LoVo (cell line): ENCODE results near the gene GH1.
"Not testable (repeated sequence)": the region's sequence is repeated elsewhere in the genome, so short reads cannot be mapped to it uniquely, and the experiment has no call there.

Experiments used
- DNase-seq: peaks from one replicate; pipeline ENCODE4 v3.0.0-alpha.2; 2016; ENCODE audit warnings: low spot score

GH1 gene

DNA sequence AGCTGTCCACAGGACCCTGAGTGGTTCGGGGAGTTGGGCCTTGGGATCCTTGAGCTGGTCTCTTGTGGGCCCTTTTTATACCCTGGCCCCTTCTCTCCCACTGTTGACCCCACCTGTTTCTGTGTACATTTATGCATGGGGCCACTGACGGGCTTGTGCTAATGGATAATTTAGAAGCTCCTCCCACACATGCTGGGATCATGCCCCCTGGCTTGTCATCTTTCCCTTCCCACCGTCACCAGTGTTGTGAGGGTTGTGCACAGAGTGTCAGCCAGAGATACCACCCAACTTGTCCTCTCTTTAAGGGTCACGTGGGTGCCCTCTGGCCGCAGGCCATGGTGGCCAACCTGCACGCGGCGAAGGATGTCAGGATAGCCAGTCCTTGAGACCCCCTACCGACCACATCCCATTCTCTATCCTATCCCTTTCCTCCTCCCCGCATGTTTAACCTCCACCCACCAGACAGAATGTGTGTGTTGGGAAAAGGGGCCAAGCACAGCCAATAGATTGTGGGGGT, at the start of gene GH1:
TSS of gene GH1 (minus strand) at position 51 of the 517 bp plus-strand sequence. CDS start 63 bp downstream, outside the sequence.
- not testable (repeated sequence) for DNase-seq

DNA sequence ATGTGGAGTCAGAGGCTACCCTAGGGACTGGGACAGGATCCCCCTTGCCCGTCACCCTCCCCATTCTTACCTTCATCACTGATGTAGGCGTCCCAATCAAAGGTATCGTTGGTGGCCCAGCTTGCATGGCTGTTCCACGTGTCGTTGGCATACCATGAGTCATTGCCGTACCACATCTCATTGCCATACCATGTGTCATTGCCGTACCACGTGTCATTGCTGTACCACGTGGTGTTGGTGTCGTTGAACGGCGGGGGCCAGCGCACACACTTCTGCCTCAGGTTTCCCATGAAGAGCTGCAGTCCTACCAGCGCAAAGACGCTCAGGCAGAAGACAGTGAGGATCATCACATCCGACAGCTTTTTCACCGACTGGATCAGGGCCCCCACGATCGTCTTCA, 49.3 kb upstream of the GH1 start:
- DNase-seq, result no peak

DNA sequence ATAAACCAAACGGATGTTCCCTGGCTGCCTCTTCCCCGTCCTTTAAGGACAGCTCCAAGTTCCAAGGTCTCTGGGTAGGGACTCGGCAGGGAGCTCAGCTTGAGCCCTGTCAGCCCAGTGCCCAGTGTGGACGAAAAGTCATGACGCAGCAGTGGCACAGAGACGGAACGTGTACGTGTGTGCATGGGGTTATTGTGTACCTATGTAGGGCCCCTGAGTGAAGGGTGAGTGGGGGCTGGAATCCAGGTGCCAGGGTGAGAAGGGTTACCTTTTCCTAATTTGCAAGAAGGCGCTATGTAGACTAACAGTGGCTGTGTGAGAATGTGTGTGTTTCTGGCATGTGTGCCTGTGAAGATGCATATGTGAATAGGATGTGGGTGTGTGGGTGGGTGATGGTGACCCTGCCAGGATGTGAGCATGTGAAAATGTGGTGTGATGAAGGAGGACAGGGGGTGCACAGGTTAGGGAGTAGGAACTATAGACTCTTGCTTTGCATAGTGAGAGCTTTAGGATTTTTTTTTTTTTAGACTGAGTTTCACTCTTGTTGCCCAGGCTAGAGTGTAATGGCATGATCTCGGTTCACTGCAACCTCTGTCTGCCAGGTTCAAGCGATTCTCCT, 48.1 kb upstream of the GH1 start:
- DNase-seq, result no peak

DNA sequence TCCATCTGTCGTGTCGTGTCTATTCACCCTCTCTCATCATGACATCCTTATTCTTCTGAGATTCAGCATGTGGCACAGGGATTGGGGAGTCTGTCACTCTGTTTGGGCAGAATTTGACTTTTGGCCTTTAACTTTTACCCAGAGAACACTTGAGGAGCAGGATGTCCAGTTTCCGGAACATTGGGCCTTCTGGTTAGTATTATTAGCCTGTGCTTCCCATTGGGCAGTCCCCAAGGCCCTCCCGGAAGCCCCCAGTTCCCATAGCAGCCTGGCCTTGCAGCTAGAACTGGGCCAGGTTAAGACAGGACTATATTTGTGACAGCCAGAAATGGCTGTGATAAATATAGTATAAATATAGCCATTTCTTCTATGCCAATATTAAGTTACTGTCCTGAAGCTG, 44.5 kb upstream of the GH1 start:
- no peak for DNase-seq

DNA sequence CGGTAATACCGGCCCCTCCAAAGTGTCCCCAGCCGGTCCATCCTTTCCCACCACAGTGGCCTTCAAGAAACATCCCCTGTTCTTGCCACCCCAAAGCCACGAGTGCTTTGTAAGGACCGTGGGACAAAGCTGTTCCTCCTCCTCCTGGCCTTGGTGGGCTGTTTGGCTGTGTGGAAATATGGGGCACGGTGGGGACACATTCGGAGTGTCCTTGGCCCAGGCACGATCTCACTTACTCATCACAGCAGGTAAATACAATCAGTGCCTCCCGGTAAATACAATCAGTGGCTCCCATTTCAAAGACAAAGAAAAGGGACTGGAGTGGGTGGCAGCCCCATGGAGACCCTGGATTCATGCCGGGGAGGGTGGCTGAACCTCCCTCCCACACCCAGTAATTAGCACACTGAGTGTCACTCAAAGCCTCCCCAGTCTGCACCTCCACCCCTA, 43.7 kb upstream of the GH1 start:
- DNase-seq, result no peak

DNA sequence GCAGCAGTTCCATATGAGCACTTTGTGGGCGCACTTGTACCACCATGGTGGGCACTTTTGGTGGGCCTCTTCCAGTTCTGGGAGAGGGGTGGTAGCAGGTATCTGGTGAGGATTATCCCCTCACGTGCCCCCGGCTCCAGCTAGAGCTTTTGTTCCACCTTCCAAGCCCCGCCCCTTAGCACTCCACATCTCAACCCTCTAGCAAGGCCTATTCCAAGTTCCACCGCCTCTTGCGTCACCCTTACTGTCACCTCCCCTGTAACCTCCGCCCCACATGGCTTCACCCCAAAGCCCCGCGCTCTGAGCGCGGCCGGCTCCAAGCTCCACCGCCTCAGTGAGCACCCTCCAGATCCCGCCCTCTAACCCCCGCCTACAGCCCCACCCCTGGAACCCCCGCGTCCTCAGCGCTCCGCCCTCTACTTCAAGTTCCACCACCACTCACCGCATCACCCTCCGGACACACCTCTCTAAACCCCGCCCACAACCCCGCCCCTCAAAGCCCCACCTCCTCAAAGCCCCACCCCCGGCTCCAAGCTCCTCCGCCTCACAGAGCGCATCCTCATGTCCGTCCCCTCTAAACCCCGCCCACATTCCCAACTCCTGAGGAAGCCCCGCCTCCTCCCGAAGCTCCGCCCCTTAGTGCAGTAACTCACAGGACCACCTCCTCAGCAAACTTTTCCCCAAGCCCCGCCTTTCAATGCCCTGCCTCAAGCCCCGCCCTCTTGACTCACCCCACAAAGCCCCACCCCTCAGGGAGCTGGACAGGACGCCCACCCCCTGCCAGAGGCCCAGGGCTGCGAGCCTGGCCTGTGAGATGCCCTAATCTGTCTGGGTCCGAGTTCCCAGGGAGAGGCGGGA, 42.9 kb upstream of the GH1 start:
- peak; percentile 42 for DNase-seq

DNA sequence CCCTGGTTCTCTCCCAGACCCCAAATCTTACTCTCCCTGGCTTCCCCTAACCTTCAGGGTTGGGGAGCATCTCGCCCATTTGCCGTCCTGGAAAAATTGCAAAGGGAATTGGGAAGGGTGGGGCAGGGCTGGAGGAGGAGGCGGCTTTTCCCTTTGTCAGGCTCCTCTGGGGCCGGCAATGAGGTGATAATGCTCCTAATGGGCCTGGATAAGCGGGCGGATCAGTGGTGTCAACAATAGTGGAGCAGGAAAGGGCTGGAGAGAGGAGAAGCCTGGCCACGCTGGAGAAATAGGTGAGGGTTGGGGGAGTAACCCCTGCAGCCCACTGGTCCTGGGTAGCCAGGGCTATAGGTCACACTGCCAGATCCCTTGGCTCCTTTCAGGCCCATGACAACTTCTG, 41.8 kb upstream of the GH1 start:
- DNase-seq, result no peak

DNA sequence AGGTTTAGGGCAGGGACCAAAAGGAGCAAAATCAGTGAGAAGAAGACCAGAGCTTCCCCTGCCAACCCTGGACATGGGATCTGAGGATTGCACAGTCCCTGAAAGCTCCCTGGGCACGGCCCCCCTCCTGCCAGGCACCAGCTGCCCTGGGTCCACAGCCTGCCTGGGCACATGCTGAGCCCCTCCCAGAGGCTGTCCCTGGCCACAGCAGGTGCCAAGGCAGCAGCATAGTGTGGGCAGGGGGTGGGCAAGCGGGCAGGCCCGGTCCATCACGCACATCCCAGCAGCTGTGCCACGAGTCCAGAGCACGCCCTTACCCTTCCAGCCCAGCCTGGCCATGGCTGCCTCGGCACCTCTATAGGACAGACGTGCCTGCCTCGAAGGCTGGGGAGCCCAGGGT, 41.4 kb upstream of the GH1 start:
- DNase-seq, result no peak

DNA sequence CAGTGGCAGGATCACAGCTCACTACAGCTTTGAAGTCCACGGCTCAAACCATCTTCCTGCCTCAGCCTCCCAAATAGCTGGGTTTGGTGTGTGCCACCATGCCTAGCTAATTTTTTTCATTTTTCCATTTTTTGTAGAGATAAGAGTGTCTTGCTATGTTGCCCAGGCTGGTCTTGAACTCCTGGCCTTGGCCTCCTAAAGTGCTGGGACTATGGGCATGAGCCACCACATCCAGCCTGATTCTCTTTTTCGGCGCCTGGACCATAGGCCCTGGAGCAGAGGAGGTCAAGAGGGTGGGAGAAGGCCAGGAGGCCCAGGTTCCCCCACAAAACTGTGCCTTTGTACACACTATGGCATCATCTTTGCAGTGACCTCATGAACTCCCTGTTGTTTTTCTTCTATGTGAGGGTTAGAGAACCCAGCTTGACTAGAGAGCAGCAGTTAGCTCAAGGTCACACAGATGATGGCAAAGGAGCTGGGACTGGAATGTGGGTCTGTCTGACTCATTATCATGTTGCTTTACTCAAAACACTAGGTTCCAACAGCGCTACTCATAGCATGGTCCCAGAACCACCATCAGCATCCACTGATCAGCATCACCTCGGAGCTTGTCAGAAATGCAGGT, 37.8 kb upstream of the GH1 start:
- DNase-seq, result no peak

DNA sequence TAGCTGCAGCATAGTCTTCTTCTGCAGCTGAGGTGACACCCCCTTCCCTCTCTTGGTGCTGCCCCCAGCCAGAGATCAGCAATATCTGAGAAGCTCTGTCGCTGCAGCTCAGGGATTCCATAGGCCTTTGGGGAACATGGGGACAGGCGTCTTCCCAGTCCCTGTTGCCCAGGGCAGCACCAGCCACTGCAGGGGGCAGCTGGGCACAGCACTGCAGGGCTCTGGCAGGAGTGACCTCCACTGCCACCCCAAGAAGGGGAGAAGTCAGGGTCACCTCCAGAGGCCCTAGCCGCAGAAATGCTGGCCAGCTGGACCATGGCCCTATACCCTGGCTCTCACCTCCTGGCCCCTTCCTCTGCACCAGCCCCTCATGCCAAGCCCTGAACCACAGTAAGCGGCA, 37.2 kb upstream of the GH1 start:
- DNase-seq, result no peak

DNA sequence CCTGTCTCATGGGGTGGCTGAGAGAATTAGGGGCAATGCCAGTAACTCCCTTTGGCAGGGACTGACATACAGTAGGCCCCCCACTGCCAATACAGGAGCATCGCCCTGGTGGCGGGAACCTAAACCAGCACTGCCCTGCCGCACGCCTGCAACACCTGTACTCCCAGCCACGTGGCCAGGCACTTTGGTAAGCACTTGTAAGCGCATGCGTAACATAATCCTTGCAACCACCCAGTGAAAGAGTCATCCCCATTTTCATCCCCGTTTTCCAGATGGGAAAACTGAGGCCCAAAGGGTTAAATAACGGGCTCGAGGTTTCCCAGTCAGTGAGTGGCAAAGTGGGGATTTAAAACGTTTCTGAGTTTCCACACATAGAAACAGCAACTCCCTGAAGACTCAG, 36.6 kb upstream of the GH1 start:
- DNase-seq, result no peak

DNA sequence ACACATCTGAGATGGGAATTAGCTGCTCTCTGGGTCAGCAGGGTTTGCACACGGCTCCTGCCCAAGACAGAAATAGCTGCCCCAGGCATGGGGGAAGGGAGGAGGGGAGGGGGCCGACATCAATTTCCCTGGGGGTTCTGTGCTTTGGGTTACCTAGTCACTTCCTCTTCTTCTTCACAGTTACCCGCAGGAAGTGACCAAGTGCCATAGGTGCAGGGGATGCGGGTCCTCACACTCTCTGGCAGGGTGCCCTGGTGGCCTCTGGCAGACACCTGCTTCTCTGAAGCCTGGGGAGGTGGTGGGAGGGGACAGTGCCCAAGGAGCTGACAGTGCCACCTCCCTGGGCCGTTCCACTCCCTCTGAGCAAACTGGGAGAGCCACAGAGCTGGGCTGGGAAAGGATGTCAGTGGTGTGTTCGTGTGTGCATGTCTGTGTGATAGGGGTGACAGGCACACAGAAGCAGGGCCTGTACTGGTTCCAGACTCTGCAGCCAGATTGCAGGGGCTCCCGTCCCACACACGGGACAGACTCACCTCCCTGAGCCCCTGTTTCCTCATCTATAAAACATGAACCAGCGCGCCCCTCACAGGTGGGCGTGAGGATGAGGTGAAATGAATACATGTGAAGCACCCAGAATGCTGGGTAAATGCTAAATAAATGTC, 35.9 kb upstream of the GH1 start:
- DNase-seq, result no peak

DNA sequence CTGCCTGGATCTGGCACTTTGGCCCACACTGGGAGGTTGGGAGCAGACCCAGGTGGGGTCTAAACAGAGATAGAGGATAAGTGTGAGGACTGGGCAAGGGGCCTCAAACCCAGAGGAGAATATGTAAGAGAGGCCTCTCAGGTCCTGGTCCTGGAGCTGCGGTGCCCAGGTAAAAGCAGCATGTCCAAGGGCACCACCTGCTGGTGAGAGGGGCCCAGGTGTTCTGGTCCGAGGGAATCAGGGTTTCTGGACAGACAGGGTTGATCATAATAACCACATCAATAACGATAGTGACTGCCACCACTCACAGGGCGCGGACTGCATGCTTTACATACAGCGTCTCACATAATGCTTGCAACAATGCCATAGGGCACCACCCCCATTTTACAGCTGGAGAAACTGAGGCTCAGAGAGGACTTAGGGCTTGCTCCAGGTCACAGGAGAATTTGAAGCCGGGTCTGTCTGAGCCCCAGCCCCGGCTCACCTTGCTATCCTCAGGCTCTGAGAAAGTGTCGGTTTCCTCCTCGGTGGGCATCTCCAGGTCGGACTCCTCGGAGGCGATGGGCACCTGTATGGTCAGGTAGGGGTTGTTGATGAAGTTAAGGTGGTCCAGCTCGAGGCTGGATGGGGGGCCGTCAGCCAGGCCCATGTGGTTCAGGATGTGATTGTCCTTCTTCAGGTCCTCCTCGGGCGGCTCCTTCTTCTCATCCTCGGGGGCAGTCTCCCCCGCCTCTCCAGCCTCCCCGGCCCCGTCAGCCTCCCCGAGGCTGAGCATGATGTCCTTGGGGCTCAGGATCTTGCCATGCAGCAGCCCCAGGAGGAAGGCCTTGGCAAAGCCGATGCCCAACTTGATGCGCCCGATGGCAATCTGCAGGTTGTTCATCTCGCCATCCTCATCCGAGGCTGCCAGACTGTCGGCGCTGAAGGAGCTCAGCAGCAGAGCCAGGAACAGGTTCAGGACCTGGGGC, 32.6 kb upstream of the GH1 start:
- DNase-seq, result peak; percentile 37

DNA sequence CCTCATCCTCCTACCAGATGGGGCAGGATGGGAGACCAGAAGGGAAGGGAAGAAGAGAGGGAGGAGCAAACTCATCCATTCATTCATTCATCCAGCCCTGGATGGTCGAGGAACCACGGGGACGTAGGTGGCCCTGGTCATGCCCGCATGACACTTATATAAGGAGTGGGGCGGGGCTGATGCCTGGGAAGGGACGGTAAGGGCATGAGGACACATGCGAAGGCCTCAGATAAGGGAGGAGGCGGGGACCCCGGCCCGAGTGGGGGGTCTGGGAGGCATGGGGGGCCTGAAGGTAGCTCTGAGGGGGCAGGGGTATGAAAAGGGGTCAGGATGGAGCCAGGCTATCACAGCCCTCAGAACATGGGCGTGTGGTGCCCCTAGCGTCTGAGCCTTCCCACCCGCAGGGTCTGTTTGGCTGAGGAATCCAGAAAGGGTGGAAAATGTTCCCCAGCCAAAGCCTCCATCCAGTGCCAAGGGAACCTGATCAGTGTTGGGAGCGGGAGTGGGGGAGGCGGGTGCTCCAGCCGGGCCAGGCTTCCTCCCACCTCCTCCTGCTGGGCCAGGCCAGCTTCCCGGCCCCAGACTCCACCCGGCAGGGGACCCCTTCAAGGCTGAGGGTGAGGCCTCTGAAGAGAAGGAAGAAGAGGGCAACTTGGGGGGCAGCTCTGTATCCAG, 31.1 kb upstream of the GH1 start:
- no peak for DNase-seq

DNA sequence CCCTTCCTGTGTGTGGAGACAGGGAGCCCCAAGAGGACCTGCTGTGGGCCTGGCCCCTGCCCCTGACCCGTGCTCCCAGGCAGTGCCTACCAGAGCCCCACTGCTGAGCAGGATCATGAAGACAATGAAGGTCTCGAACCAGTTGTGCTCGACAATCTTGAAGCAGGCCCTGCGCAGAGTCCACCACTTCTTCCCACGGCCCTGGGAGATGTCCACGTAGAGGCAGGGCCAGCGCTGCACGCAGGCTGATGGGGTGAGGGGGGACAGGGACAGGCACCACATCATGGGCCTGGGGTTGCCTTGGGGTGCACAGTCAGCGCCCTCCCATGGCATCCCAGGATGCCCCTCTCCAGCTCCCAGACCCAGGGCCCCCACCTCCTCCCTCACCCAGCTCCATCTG, 29.9 kb upstream of the GH1 start:
- no peak for DNase-seq

DNA sequence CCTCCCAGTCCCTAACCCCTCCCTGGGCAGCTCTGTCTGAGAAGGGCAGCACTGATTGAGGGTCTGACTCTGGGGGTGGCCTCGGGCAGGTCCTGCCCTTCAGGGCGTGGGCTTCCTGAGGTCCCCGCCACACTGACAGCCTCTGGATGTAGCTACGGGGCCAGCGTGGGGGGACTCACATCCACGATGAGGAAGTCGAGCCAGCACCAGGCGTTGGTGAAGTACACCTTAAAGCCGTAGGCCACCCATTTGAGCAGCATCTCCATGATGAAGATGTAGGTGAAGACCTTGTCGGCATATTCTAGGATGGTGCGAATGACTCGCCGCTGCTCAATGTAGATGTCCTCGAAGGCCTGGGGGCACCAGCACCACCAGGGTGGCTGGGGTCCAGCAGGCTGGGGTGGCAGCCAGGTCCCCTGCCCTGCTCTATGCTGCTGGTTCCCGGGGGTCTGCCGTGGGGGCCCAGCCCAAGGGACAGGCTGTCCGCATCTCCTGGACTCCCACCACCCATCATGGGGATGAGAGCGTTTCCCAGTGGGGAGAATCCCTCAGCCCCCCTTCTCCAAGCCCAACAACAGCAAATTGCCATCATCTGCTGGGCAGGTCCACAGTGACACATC, 29.2 kb upstream of the GH1 start:
- DNase-seq, result no peak

DNA sequence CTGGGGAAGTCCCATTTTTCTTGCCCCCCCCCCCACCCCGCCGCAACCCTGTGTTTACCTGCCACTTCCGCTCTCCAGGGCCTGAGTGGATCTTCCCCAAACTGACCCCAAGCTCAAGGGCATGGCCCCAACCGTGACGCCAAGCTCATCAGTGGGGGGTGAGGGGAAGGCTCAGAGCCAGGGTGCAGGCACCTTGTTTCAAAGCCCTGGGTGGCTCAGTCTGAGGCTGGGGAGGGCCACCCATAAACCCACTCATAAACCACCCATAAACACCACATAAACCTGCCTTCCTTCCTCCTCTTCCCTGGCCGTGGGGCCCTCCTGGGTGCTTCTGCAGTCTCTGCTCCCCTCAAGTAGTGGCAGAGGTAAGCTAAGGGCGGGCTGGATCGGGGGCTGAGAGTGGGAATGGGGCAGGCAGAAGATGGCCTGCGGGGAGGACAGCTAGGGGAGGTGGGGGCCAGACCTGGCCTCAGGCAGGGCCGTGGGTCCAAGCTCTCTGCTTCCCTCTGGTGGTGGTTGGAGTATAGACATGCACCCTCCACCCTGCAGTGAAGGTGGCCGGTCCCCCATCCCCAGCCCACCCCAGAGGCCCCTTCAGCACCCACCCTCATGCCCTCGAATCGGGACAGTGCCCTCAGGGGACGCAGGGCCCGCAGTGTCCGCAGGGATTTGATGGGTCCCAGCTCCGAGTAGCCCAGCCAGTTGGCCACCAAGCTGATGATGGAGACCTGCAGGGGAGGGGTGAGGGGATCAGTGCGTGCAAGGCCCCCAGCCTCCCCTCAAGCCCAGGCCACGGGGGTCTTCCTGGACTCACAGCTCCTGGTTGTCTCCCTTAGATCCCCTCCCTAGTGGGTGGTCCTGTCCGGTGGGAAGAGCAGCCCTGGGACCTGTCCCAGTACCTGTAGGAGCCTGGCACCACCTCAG, 28.1 kb upstream of the GH1 start:
- peak; percentile 33 for DNase-seq

DNA sequence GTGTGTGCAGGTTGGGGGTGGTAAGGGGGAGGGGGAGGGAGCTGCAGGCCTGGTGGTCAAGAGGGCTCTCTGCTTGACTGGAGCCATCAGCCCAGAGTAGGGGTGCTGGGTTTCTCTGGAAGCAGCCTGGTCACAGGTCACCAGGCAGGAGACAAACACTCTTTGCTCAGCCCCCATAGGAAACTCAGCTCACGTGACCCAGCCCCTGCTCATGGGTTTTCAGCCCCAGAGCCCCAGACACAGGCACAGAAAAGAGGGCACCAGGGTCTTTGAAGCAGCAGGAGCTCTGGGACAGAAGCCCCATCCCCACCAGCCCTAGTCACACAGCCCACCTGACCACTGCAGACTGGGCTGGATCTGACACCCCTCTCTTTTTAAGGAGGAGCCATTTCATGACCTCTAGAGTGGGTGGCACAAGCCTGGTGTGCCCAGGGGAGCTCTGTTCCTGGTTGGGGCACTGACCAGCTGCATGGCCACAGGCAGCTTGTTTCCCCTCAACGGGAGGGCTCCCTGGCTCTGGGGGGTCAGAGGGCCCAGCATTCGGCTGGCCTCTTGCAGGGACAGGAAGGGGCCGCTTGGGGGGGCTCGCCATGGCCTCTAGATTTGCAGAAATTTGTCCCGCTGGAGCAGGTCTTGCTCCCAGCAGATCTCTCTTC, 27.3 kb upstream of the GH1 start:
- DNase-seq, result no peak
